Naive B cell (primary cell): ENCODE measurements around the gene EEF1AKMT2. TPM values are rescaled to one million over a fixed set of nuclear protein-coding genes. Genes with fewer than 3 reads are reported as not detected.
"Not testable (repeated sequence)": the region's sequence is repeated elsewhere in the genome, so short reads cannot be mapped to it uniquely, and the experiment has no call there.

Experiments used
- ATAC-seq, 2 donors: fragments of 150-1000 bp; cut with Tn5 transposase; 2 replicates each; pipeline ENCODE4 v1.10.0; 2021; ENCODE audit warnings: low read depth in 2 of 2, mild to moderate bottlenecking in 2 of 2, moderate library complexity in 2 of 2
- DNase-seq: peaks from one replicate; pipeline ENCODE4 v3.0.0; 2022
- H3K27ac Mint-ChIP-seq, 6 donors: one replicate each; pipeline ENCODE4 v1.8.0; 2020 to 2022; ENCODE audit warnings: mild to moderate bottlenecking in 6 of 6, mixed read lengths in 6 of 6, moderate library complexity in 5 of 6, inconsistent platforms in 2 of 6
- H3K27me3 Mint-ChIP-seq, 3 donors: one replicate each; pipeline ENCODE4 v1.8.0; 2021 to 2022; ENCODE audit warnings: mixed read lengths in 3 of 3, mild to moderate bottlenecking in 1 of 3
- H3K36me3 Mint-ChIP-seq, 2 donors: one replicate each; pipeline ENCODE4 v1.8.0; 2020 to 2022; ENCODE audit warnings: mixed read lengths in 2 of 2, inconsistent platforms in 1 of 2, mild to moderate bottlenecking in 1 of 2
- H3K4me1 Mint-ChIP-seq, 3 donors: one replicate each; pipeline ENCODE4 v1.8.0; 2020 to 2022; ENCODE audit warnings: mixed read lengths in 3 of 3, inconsistent platforms in 1 of 3, mild to moderate bottlenecking in 1 of 3, moderate library complexity in 1 of 3
- H3K4me3 Mint-ChIP-seq, 8 donors: one replicate each; pipeline ENCODE4 v1.8.0; 2020 to 2022; ENCODE audit warnings: mild to moderate bottlenecking in 8 of 8, mixed read lengths in 8 of 8, moderate library complexity in 8 of 8, inconsistent platforms in 2 of 8
- H3K9me3 Mint-ChIP-seq, 7 donors: one replicate each; pipeline ENCODE4 v1.8.0; 2020 to 2022; ENCODE audit warnings: mixed read lengths in 7 of 7, mild to moderate bottlenecking in 5 of 7, inconsistent platforms in 2 of 7, moderate library complexity in 1 of 7
- polyA plus RNA-seq, 6 donors: library from polyadenylated mRNA; unstranded; fragments of 300-500 nt; fragmentation: Illumina TruSeq; gene quantifications; one replicate each; pipeline ENCODE4 v1.2.3, GENCODE V29; 2021; ENCODE audit warnings: low read depth in 6 of 6

Gene EEF1AKMT2
- polyA plus RNA-seq = 10 to 100 TPM; 16.1 to 40.6 (median 23.4) TPM

- peaks cover 18 to 26% (median 23%) of the 10 kb centered on the region in 3 donors for H3K4me1 Mint-ChIP-seq
- no peaks in the 10 kb centered on the region for H3K36me3 Mint-ChIP-seq
- no peaks in the 10 kb centered on the region for H3K9me3 Mint-ChIP-seq
- H3K27ac Mint-ChIP-seq = peak within 1 kb of the TSS; percentile 84 to 99 (median 96)
- H3K4me3 Mint-ChIP-seq = peak within 1 kb of the TSS; percentile 95 to 98 (median 97)
- DNase-seq (peak; percentile 86), ATAC-seq (peak; percentile 96 to 98)
- H3K27me3 Mint-ChIP-seq = peaks cover 0 to 5% (median 0%) of the 10 kb centered on the region in 3 donors
Measured at GRCh38 chr10:124791547-124792348, at the start of gene EEF1AKMT2. EEF1AKMT2 (minus strand) TSS chr10:124791887; CDS start chr10:124791833, 54 bp downstream.

GRCh38 chr10:124837687-124838086 lies 46.0 kb upstream of the EEF1AKMT2 start:
- DNase-seq (no peak), ATAC-seq (no peak)
- H3K27ac Mint-ChIP-seq = no peak overlapping the region
- no peak overlapping the region for H3K4me3 Mint-ChIP-seq
- H3K9me3 Mint-ChIP-seq = no peaks in the 10 kb centered on the region
- no peaks in the 10 kb centered on the region for H3K27me3 Mint-ChIP-seq
- peaks cover 5 to 26% of the 10 kb centered on the region in 2 donors for H3K36me3 Mint-ChIP-seq
- no peaks in the 10 kb centered on the region for H3K4me1 Mint-ChIP-seq

GRCh38 chr10:124831116-124831515 lies 39.4 kb upstream of the EEF1AKMT2 start:
- Mint-ChIP-seq H3K27me3 (no peaks in the 10 kb centered on the region), H3K27ac (peak overlapping the region in 1 of 6 donors; percentile 22), H3K9me3 (no peaks in the 10 kb centered on the region), H3K4me1 (no peaks in the 10 kb centered on the region), H3K4me3 (no peak overlapping the region), H3K36me3 (peaks cover 0 to 31% of the 10 kb centered on the region in 2 donors)
- ATAC-seq (no peak), DNase-seq (no peak)

GRCh38 chr10:124830445-124830844 lies 38.8 kb upstream of the EEF1AKMT2 start:
- Mint-ChIP-seq H3K9me3 (no peaks in the 10 kb centered on the region), H3K36me3 (peaks cover 0 to 25% of the 10 kb centered on the region in 2 donors), H3K4me1 (no peaks in the 10 kb centered on the region), H3K4me3 (no peak overlapping the region), H3K27me3 (no peaks in the 10 kb centered on the region), H3K27ac (peak overlapping the region in 2 of 6 donors; percentile 30 to 38)
- DNase-seq = no peak
- no peak for ATAC-seq

GRCh38 chr10:124829447-124830115 lies 37.9 kb upstream of the EEF1AKMT2 start:
- Mint-ChIP-seq H3K9me3 (no peaks in the 10 kb centered on the region), H3K36me3 (peaks cover 0 to 19% of the 10 kb centered on the region in 2 donors), H3K4me3 (no peak overlapping the region), H3K27me3 (no peaks in the 10 kb centered on the region), H3K27ac (peak overlapping the region in 1 of 6 donors; percentile 56), H3K4me1 (no peaks in the 10 kb centered on the region)
- ATAC-seq = no peak
- DNase-seq = no peak

GRCh38 chr10:124827474-124827873 lies 35.8 kb upstream of the EEF1AKMT2 start:
- H3K9me3 Mint-ChIP-seq = no peaks in the 10 kb centered on the region
- DNase-seq (no peak), ATAC-seq (no peak)
- no peaks in the 10 kb centered on the region for H3K4me1 Mint-ChIP-seq
- no peaks in the 10 kb centered on the region for H3K27me3 Mint-ChIP-seq
- no peak overlapping the region for H3K4me3 Mint-ChIP-seq
- H3K36me3 Mint-ChIP-seq = peaks cover 0 to 15% of the 10 kb centered on the region in 2 donors
- H3K27ac Mint-ChIP-seq = no peak overlapping the region

- H3K9me3 Mint-ChIP-seq = no peaks in the 10 kb centered on the region
- H3K27me3 Mint-ChIP-seq = no peaks in the 10 kb centered on the region
- peaks cover 12 to 15% of the 10 kb centered on the region in 2 donors for H3K36me3 Mint-ChIP-seq
- no peaks in the 10 kb centered on the region for H3K4me1 Mint-ChIP-seq
- H3K27ac Mint-ChIP-seq = peak overlapping the region in 1 of 6 donors; percentile 21
- no peak overlapping the region for H3K4me3 Mint-ChIP-seq
- ATAC-seq (no peak), DNase-seq (no peak)
Measured at GRCh38 chr10:124826262-124826661, 34.6 kb upstream of the EEF1AKMT2 start.

GRCh38 chr10:124825702-124826101 lies 34.0 kb upstream of the EEF1AKMT2 start:
- no peaks in the 10 kb centered on the region for H3K9me3 Mint-ChIP-seq
- no peak overlapping the region for H3K4me3 Mint-ChIP-seq
- H3K36me3 Mint-ChIP-seq = peaks cover 9 to 13% of the 10 kb centered on the region in 2 donors
- H3K4me1 Mint-ChIP-seq = no peaks in the 10 kb centered on the region
- H3K27ac Mint-ChIP-seq = peak overlapping the region in 1 of 6 donors; percentile 21
- no peaks in the 10 kb centered on the region for H3K27me3 Mint-ChIP-seq
- DNase-seq (no peak), ATAC-seq (no peak)

- H3K27ac Mint-ChIP-seq, DNase-seq, ATAC-seq, H3K4me3 Mint-ChIP-seq, H3K9me3 Mint-ChIP-seq, H3K27me3 Mint-ChIP-seq, H3K4me1 Mint-ChIP-seq: not testable (repeated sequence)
- peaks cover 11 to 13% of the 10 kb centered on the region in 2 donors for H3K36me3 Mint-ChIP-seq
Measured at GRCh38 chr10:124824932-124825331, 33.2 kb upstream of the EEF1AKMT2 start.

- Mint-ChIP-seq H3K4me3 (no peak overlapping the region), H3K9me3 (no peaks in the 10 kb centered on the region), H3K27me3 (no peaks in the 10 kb centered on the region), H3K4me1 (no peaks in the 10 kb centered on the region), H3K27ac (no peak overlapping the region), H3K36me3 (peaks cover 10 to 13% of the 10 kb centered on the region in 2 donors)
- DNase-seq (no peak), ATAC-seq (no peak)
Measured at GRCh38 chr10:124824507-124824906, 32.8 kb upstream of the EEF1AKMT2 start.

GRCh38 chr10:124821520-124821919 lies 29.8 kb upstream of the EEF1AKMT2 start:
- peak overlapping the region in 1 of 6 donors; percentile 42 for H3K27ac Mint-ChIP-seq
- H3K4me1 Mint-ChIP-seq = peaks cover 0 to 2% (median 0%) of the 10 kb centered on the region in 3 donors
- H3K27me3 Mint-ChIP-seq = no peaks in the 10 kb centered on the region
- no peak for ATAC-seq
- H3K36me3 Mint-ChIP-seq = peaks cover 17 to 25% of the 10 kb centered on the region in 2 donors
- no peak overlapping the region for H3K4me3 Mint-ChIP-seq
- no peak for DNase-seq
- H3K9me3 Mint-ChIP-seq = no peaks in the 10 kb centered on the region

GRCh38 chr10:124820121-124820520 lies 28.4 kb upstream of the EEF1AKMT2 start:
- Mint-ChIP-seq H3K4me1 (peaks cover 0 to 3% (median 0%) of the 10 kb centered on the region in 3 donors), H3K4me3 (no peak overlapping the region), H3K36me3 (peaks cover 19 to 29% of the 10 kb centered on the region in 2 donors), H3K27me3 (no peaks in the 10 kb centered on the region), H3K27ac (no peak overlapping the region), H3K9me3 (no peaks in the 10 kb centered on the region)
- no peak for ATAC-seq
- DNase-seq = no peak

- DNase-seq = peak; percentile 38
- Mint-ChIP-seq H3K4me3 (peak overlapping the region; percentile 85 to 97 (median 93)), H3K27me3 (peaks cover 4 to 12% (median 9%) of the 10 kb centered on the region in 3 donors), H3K4me1 (peaks cover 9 to 24% (median 12%) of the 10 kb centered on the region in 3 donors), H3K27ac (peak overlapping the region; percentile 84 to 99 (median 94)), H3K36me3 (no peaks in the 10 kb centered on the region), H3K9me3 (no peaks in the 10 kb centered on the region)
- peak; percentile 64 to 65 for ATAC-seq
Measured at GRCh38 chr10:124802313-124802675, 10.6 kb upstream of the EEF1AKMT2 start.

- no peak for DNase-seq
- H3K36me3 Mint-ChIP-seq = no peaks in the 10 kb centered on the region
- H3K4me3 Mint-ChIP-seq = peak overlapping the region in 1 of 8 donors; percentile 86
- peaks cover 11 to 20% (median 12%) of the 10 kb centered on the region in 3 donors for H3K4me1 Mint-ChIP-seq
- H3K9me3 Mint-ChIP-seq = no peaks in the 10 kb centered on the region
- no peak overlapping the region for H3K27ac Mint-ChIP-seq
- no peak for ATAC-seq
- H3K27me3 Mint-ChIP-seq = peaks cover 4 to 18% (median 9%) of the 10 kb centered on the region in 3 donors
Measured at GRCh38 chr10:124799211-124799610, 7.5 kb upstream of the EEF1AKMT2 start.
